Measurements from ENCODE around the gene P3H1.
"Not testable (repeated sequence)": the region's sequence is repeated elsewhere in the genome, so short reads cannot be mapped to it uniquely, and the experiment has no call there.

Gene P3H1

GRCh38 chr1:42766741-42767509, at the start of gene P3H1, which contains the start of gene C1orf50:
P3H1 (minus strand) TSS chr1:42767028; CDS start chr1:42766971, 57 bp downstream.
C1orf50 (plus strand) TSS chr1:42767249; CDS start chr1:42767312, 63 bp downstream.
- peak; percentile 100 for DNase-seq

- peak; percentile 50 for DNase-seq
Measured at GRCh38 chr1:42815941-42816584, 49.2 kb upstream of the P3H1 start.

GRCh38 chr1:42814815-42815214, 48.0 kb upstream of the P3H1 start:
- not testable (repeated sequence) for DNase-seq

GRCh38 chr1:42807056-42807668, 40.3 kb upstream of the P3H1 start:
- no peak for DNase-seq

- no peak for DNase-seq
Measured at GRCh38 chr1:42806593-42806992, 39.8 kb upstream of the P3H1 start.

GRCh38 chr1:42806171-42806570, 39.3 kb upstream of the P3H1 start:
- peak; percentile 43 for DNase-seq

GRCh38 chr1:42801832-42802473, 35.1 kb upstream of the P3H1 start:
- DNase-seq, result no peak

- no peak for DNase-seq
Measured at GRCh38 chr1:42797979-42798378, 31.2 kb upstream of the P3H1 start.

- no peak for DNase-seq
Measured at GRCh38 chr1:42797414-42797813, 30.6 kb upstream of the P3H1 start.

- no peak for DNase-seq
Measured at GRCh38 chr1:42793824-42794223, 27.0 kb upstream of the P3H1 start.

GRCh38 chr1:42788021-42788420, 21.2 kb upstream of the P3H1 start:
- no peak for DNase-seq

- no peak for DNase-seq
Measured at GRCh38 chr1:42786097-42786496, 19.3 kb upstream of the P3H1 start.

GRCh38 chr1:42784946-42785693, 18.3 kb upstream of the P3H1 start, which contains the start of gene TMEM269:
TMEM269 (plus strand) TSS chr1:42784991; CDS start chr1:42789894, 4,903 bp downstream.
- DNase-seq, result no peak

- no peak for DNase-seq
Measured at GRCh38 chr1:42784547-42784945, 17.7 kb upstream of the P3H1 start.

- DNase-seq, result no peak
Measured at GRCh38 chr1:42783092-42783491, 16.3 kb upstream of the P3H1 start.

- no peak for DNase-seq
Measured at GRCh38 chr1:42780176-42780575, 13.3 kb upstream of the P3H1 start.

GRCh38 chr1:42779725-42780124, 12.9 kb upstream of the P3H1 start:
- DNase-seq, result no peak

- peak; percentile 9 for DNase-seq
Measured at GRCh38 chr1:42777852-42778251, 11.0 kb upstream of the P3H1 start.

- no peak for DNase-seq
Measured at GRCh38 chr1:42776502-42776901, 9.7 kb upstream of the P3H1 start.

GRCh38 chr1:42774928-42775526, 8.2 kb upstream of the P3H1 start:
- no peak for DNase-seq

- no peak for DNase-seq
Measured at GRCh38 chr1:42773420-42773819, 6.6 kb upstream of the P3H1 start.

- no peak for DNase-seq
Measured at GRCh38 chr1:42769811-42770210, 3.0 kb upstream of the P3H1 start.

Data from COR-L47 (cell line).